ENCODE data around the gene MARCHF5.
"Not testable (repeated sequence)": the region's sequence is repeated elsewhere in the genome, so short reads cannot be mapped to it uniquely, and the experiment has no call there.

MARCHF5 gene

GRCh38 chr10:92393173-92393572, 102.2 kb downstream of the MARCHF5 start:
- FAIRE-seq = not testable (repeated sequence)

- FAIRE-seq = no peak
Observed at GRCh38 chr10:92395271-92395670, 104.3 kb downstream of the MARCHF5 start.

- not testable (repeated sequence) for FAIRE-seq
Observed at GRCh38 chr10:92402234-92402633, 111.3 kb downstream of the MARCHF5 start.

Measured in endometrium (tissue), 2 donors.